Measurements from ENCODE around the gene LRMDA.

LRMDA gene

DNA sequence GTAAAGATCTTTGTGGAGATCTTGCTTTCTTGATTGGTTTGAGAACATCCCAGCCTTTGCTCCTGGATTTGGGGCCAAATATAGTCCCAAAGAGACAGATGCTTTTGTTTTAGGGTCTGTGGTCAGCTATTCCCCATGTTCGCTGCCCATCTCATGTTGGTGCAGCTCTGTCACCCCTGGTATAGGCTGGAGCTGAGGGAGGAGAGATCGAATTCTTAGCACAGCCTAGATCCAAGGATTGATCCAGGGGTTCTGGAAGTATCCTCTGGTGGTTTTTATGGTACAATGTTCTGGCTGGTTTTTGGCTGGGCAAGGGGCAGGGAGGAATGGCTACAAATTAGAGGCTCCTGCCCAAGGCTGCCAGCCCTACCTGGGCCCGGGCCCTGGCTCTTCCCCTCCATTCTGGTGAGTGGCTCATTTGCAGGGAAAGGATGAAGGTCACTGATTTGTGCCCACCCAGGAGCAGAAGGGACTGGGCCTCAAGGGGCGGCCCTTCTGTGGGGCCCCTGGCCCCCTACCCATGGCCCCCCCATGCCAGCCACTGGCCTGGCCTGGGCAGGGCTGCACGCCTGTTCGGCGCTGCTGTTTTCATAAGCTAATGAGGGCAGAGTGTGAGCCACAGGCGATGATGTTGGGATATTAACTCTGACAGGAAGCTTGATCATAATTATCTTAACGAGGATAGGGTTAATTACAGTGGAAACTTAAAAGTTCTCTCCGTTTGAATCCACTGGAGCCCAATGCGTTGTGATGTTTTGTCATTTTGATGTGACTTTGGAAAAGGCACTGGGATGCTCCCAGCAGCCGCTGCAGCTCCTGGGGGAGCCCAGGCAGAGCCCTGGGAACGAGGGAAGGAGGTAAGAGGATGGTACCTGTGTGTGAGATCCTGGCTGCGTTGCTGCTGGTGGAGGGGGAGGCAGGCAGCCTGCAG is 600.6 kb downstream of the LRMDA start:
- in situ Hi-C loops (cut with HindIII; ENCODE audit: low sequenced_read_pairs): no loop called here

DNA sequence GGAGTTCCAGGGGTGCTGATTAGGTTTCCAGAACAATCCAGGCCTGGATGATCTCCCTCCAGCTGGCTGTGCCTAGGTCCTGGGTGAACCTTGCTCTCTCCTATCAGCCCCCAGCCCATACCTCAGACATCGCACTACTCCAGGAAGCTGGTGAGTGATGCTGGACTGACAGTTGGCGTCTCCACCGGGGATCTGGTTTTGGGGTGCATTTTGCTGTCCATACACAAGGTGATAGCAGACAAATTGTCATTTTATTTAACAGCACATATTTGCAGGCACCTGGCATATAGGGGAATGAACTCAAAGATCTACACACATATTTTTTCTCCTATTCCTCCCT is 601.2 kb downstream of the LRMDA start:
- in situ Hi-C loops (cut with HindIII; ENCODE audit: low sequenced_read_pairs): no loop called here

DNA sequence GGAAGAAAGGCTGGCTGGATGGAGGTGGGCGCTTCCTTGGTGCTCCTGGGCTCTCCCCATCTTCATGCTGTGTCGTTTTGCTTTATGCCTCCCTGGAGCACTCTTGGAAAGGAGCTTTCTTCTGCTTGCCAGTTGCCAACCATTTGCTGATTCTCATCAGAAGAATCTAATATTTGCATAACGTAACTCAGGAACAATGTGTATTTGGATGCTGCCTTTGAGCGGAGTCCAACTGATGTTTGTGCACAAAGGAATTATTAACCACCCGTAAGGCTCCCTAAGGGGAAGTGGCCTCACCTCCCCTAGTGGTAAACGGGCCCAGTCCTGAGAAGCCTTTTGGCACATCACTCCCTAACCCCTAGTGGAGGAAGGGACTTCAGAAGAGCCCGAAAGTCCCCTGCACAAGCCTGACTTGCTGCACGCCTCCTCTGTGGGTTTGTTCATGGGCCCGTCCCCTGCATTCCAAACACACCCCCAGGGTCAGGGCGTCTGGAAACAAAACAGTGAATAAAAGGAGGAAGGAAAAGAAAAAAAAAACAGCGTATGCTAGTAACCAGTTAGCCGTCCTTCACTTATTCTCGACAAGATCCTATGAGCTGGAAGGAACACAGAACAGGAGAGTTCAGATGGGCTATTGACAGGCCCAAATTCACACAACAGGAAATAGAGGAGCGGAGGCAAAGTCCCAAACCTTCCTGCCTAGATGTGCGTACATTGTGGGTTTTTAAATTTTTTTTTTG is 602.2 kb downstream of the LRMDA start:
- in situ Hi-C loops (cut with HindIII; ENCODE audit: low sequenced_read_pairs): no loop called here

DNA sequence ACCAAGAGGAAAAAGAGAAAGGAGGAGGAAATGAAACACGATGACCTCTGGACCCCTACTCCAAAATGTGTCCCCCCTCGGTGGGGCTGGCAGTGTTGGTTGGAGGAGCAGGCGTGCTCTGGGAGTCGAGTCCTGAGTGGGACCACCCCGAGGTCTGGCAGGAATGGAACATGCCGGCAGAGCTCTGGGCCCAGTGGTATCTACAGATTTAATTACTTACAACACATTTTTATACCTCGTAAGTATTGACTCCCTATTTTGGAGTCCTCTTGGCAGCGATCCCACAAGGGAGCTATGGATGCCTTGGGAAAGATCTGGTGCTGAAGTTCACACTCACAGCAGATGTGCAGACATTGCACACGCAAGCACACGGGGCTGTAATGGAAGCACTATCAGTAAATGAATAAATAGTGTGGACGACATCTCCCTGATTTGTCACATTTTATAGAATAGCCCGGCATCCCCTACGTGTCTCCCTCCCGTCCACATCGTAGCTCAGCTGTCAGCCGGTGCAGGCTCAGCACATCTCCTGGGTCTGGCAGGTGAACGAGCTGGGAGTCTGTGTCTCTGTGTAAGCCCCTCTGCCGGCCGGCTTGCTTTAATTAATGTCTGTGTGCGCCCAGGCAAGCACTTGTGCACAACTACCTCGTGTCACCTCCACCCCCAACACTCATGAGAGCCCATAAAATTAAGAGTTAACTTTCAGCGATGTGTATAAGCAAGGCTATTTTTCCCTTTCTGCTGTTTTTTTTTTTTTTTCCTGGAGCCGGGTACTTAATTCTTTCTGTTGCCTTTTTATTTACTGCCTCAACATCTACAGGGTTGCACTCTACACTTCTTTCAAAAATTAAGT is 603.2 kb downstream of the LRMDA start:
- in situ Hi-C loops (cut with HindIII; ENCODE audit: low sequenced_read_pairs): no loop called here

DNA sequence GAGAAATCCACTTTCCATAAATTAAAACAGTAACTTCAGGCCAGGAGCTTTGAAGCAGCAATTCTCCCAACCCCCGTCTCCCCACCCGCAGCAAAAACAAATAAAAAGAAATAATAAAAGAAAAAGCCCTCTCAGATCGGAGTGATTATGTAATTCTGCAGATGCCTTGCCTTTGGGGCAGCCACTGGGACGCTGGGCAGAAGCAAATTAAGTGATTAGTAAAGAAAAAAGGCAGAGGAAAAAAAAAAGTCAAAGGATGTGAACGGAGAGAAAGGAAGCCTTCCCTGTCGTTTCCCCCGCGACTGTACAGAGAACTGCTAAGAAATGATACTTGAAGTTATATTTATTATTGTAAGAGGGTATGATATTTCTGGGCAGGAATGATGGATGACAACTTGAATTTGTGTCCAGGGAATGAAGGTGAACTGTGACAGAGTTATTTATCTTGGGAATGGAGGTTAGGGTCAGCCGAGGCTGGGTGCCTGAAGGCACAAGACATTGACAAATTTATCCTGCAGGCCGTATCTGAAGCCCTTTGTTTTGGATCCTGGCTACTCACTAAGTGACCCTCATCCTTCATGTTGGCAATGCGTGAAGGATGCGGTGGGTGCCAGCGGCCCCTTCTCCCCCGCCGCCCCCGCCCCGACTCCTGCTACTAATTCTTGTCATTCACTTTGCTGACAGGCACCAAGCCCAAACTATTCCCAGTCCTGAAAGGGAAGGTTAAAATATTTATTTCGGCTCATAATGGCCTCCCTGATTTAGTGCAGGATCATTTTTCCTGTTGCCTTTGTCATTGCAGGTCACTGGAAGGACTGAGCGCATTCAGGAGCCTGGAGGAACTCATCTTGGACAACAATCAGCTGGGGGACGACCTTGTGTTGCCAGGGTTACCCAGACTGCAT is 604.0 kb downstream of the LRMDA start:
- in situ Hi-C loops (cut with HindIII; ENCODE audit: low sequenced_read_pairs): no loop called here

DNA sequence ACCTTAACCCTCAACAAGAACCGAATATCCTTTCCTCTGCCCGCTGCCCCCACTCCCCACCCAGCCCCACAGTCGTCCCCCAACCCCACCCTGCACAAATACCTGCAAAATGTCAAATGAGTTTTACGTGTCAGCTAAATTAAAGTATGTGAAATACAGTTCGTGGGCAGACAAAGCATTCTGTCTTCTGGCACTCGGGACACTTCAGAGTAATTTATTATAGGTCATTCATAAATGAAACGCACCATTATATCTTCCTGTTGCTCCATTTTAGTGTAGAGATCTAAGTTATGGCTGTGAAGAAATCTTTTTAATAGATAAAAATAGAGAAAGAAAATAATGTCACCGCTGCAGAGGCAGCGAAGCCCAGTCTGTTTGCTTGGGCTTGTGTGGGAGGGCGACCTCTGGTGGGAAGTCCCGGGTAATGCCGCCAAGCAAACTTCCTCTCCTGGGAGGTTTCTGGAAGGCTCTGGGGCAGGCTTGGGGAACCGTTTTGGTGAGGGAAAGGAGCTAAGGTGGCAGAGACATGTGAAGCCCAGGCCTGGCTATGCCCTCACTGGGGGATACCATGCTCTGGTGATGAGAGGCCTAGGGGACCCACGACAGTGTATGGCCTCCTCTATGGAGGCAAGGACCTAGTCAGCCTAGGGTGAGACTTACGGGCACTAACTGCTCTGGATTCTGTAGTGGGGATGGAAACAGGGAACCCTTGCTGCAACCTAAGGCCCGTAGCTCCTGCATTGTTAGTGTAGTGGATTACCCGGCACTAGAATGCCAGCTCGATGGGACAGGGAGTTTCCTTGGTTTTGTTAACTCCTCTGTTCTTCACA is 604.9 kb downstream of the LRMDA start:
- in situ Hi-C loops (cut with HindIII; ENCODE audit: low sequenced_read_pairs): no loop called here

DNA sequence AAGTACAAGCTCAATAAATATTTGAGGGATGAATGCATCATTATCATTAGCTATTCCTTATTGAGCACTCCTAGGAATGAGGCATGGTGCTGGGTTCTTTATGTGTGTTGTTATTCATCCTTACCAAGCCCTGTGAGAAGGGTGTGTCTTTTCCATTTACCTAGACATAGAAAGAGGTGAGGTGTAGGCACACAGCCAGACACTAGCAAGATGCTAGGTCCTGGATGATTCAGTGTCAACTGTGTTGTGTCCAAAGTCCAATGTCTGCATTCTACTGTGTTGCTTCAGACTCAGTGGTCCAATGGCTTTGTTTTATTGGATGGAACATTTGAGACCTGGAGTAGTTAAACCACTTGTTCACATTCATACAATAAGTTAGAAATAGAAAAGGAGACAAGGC is 605.5 kb downstream of the LRMDA start:
- in situ Hi-C loops (cut with HindIII; ENCODE audit: low sequenced_read_pairs): no loop called here

DNA sequence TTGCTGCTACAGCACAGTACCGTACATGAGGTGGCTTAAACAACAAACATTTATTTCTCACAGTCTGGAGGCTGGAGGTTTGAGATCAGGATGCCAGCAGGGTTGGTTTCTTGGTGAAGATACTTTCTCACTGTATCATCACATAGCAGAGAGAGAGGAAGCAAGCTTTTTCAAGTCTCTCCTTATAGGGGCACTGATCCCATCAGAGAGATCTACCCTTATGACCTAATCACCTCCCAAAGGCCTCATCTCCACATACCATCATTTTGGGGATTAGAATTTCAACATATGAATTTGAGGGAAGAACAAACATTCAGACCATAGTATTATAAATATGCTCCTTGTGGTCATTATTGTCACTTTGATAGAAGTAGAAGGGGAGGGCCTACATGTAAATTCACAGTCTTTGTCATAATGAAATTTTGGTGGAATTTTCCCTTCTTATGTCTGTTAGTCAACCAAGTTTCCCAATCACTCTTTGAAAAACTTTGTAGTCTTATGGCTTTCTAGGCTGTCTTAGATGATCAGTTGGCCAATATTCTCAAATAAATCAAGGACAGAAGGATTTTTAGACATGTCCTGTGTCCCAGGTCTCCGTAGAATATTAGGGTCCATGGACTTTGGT is 606.2 kb downstream of the LRMDA start:
- in situ Hi-C loops (cut with HindIII; ENCODE audit: low sequenced_read_pairs): no loop called here

DNA sequence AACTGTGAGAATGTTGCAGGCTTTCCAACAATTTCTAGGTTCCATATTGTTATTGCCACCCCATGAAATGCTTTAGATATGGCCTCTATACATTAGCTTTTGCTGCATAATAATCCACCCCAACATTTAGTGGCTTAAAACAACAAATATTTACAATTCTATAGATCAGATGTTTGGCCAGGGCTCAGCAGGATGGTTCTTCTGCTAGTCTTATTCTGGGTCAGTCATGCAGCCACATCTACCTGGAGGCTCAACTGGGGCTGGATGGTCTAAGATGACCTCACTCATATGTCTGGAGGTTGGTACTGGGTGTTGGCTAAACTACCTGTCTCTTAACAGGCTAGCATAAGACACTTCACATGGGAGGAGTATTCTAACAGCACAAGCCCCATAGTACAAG is 607.3 kb downstream of the LRMDA start:
- in situ Hi-C loops (cut with HindIII; ENCODE audit: low sequenced_read_pairs): no loop called here

DNA sequence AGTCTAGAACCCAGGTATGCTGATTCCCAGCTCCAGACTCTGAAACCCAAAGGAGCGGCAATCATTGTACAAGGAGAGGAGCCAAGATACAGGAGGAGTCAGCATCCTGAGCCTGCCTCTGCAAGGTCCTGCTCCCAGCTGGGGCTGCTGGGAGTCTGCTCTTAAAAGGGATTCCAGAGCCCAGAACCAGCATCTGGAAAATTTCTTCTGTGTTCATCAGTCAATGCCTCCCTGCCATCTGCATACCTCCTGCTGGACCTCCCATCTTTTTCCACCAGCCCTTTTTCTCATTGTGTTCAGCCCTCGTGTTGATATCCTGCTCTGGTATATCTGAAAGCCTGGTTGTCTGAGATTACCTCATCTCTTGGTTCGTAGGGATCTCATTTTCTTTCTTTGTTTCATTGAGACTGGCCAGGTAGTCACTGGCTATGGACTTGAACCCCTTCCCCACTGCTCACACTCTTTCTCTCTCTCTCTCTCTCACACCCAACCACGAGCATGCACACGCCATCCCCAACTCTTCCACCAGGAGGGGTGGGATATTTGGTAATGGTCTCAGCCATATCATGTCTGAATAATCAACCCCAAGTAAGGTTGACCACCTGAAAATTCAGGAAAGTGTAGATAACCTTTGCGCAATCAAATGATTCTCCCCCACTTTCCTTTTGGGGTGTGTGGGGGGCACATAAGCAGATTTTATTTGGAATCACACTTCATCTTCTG is 608.8 kb downstream of the LRMDA start:
- in situ Hi-C loops (cut with HindIII; ENCODE audit: low sequenced_read_pairs): no loop called here

DNA sequence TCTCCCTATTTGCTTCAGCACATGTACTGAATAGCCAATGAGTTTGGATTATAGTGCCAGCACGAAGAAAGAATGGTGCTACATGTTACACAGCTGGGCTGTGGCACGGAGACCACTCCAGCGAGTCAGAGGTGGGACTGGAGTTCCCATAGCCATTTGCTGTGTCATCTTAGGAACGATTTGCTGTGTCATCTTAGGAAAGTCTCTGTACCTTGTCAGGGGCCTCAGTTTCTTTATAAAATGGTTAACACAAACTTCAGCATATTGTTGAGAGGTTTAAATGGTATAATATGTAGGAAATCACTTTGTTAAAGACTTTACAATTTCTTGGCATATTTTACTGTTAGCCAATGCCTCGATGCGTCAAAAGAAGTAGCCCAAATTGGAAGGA is 609.4 kb downstream of the LRMDA start:
- in situ Hi-C loops (cut with HindIII; ENCODE audit: low sequenced_read_pairs): no loop called here

DNA sequence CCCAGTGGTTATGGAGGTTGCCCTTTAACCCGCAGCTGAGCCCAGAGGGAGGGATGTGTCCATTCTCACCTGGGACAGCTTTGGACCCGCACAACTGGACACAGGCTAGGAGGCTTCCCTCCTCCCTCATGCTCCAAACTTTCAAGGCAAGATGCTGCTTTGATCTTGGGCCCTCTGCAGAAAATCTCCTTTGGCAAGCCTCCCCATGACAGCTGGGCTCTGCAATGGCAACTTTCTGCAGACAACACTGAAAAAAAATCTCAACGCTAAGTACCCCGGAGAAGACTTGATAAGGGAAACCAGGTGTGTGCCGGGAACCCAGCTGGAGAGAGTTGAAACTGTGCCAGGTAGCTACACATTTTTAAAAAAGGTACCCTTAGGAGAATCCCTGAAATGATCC is 610.1 kb downstream of the LRMDA start:
- in situ Hi-C loops (cut with HindIII; ENCODE audit: low sequenced_read_pairs): no loop called here

DNA sequence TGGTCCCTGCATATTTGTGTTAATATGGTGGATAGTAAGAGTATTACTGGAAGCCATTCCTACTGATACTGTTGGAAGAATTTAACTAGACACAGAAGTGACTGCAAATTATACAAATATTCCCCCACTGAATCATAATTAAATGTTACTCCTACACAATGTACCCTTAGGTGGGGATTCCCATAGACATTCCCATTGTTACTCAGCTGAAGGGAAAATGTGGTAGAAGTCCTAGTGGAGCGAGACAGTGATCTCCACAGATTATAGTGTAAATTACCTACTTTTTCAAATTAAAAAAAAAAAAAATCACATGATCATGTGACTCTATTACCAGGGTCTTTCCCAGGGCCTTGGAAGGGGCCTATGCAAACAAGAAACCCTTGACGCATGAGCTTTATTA is 611.8 kb downstream of the LRMDA start:
- in situ Hi-C loops (cut with HindIII; ENCODE audit: low sequenced_read_pairs): no loop called here

DNA sequence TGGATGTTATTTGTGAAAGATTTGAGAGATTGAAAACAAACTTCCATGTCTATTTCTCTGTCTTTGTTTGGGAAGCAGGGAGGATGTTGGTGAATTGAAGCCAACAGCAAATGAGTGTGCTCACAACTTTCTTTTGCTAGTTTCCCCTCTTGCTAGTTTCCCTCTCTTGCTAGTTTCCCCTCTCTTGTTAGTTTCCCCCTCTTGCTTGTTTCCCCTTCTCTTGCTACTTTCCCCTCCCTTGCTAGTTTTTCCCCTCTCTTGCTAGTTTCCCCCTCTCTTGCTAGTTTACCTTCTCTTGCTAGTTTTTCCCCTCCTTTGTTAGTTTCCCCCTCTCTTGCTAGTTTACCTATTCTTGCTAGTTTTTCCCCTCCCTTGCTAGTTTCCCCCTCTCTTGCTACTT is 613.3 kb downstream of the LRMDA start:
- in situ Hi-C loops (cut with HindIII; ENCODE audit: low sequenced_read_pairs): no loop called here

DNA sequence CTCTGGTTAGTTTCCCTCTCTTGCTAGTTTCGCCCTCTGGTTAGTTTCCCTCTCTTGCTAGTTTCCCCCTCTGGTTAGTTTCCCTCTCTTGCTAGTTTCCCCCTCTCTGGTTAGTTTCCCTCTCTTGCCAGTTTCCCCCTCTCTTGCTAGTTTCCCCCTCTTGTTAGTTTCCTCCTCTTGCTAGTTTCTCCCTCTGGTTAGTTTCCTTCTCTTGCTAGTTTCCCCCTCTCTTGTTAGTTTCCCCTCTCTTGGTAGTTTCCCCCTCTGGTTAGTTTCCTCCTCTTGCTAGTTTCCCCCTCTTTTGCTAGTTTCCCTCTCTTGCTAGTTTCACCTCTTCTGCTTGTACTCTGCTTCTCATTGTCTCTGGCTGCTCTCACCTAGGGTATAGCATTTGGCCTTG is 613.8 kb downstream of the LRMDA start:
- in situ Hi-C loops (cut with HindIII; ENCODE audit: low sequenced_read_pairs): no loop called here

DNA sequence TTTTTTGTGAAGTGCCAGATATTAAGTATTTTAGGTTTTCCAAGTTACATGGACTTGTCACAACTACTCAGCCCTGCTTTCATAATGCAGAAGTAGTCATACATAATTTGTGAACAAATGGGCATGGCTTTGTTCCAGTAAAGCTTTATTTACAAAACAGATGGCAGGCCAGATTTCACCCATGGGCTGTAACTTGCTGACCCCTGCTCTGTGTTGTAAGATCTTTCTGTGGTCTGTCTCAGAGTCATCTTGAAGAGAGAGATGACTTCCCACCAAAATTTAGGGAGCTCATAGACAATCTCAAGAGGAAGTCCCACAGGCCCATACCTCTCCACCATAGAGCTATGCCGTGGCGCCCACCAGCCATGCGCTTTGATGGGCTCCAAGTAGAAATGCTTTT is 616.1 kb downstream of the LRMDA start:
- in situ Hi-C loops (cut with HindIII; ENCODE audit: low sequenced_read_pairs): no loop called here

DNA sequence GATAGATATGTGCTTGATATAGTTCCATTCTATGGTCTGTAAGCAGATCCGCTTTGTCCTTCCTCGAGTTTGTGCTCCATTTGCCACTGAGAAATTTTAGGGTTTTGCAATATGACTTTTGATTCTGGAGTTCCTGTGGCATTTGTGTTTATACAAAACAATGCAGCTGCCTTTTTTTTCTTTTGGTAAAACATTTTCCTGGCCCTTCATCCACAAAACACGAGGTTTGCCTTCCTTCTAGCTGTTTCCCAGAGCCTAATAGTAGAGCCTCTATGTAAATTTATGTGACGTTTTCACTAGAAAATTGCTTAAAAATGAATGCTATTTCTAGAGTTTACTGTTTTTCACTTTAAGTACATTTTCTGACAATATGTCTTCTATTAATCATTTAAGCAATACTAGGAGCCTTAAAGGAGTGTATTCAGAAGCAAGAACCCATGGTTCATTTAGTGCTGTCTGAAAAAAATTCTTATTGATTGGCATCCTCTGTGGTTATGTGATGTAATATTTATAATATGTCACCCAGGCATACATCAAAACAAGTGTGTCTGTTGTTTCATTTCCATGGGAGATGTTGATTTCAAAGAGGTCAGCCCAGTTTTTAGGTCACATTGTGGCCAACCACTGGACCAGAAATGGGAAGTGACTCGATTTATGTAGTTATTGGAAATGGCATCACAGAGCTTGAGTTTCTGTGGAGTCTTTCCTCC is 618.3 kb downstream of the LRMDA start:
- in situ Hi-C loops (cut with HindIII; ENCODE audit: low sequenced_read_pairs): no loop called here

DNA sequence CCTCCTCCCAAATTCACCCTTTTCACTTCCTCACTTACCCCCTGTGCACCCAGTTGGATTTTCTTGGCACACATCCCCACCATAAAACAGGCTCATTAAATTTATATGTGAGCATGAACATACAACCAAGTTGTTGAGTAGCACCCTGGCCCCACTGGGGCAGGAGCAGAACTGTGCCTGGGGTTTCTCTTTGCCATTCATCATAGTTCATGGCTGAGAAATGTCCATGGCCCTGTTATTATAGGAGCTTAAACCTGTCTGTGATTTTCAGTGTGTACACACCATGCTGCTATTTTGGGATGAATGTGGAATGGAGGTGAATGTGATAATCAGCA is 618.8 kb downstream of the LRMDA start:
- in situ Hi-C loops (cut with HindIII; ENCODE audit: low sequenced_read_pairs): no loop called here
